K562 (cell line): ENCODE measurements around the gene PLA2G2E. TPM values are rescaled to one million over a fixed set of nuclear protein-coding genes. Genes with fewer than 3 reads are reported as not detected.

Experiments used
- ATAC-seq: fragments of 200-7000 bp; cut with Tn5 transposase; 3 replicates; pipeline ENCODE4 v1.9.1; 2020; ENCODE audit warnings: moderate library complexity
- BruUV-seq: library from RNA; stranded (reverse); fragments of 400-500 nt; replicated peaks from 2 replicates; lab custom pipeline; 2021; lab: Mats Ljungman, UMichigan
- CTCF ChIA-PET: fragments of 300-600 bp; formaldehyde crosslinking; extraction: SDS; loops from one replicate; lab custom pipeline; 2021; ENCODE audit warnings: low intra/inter-chr PET ratio; lab: Yijun Ruan, JAX
- POLR2A ChIA-PET: fragments of 300-600, 350-650 bp; sonication (Branson Sonifier 250); formaldehyde crosslinking; extraction: SDS; loops from one replicate; lab custom pipeline; 2021; ENCODE audit warnings: antibody characterized with exemption, inconsistent platforms; lab: Yijun Ruan, JAX
- DNase-seq, 4 experiments: peaks; one replicate each; pipeline versions ENCODE4 v3.0.0 to v3.0.0-alpha.2; 2011 to 2018; ENCODE audit warnings: low spot score in 3 of 4, mixed read lengths in 3 of 4; ENCODE audit errors: extremely low read depth in 1 of 4
- FAIRE-seq: peaks from 2 replicates; lab custom pipeline; 2011; peaks lifted over from hg19 to GRCh38; lab: Jason Lieb, UNC
- H2AFZ ChIP-seq: 2 replicates; pipeline ENCODE4 v1.6.0; 2011; ENCODE audit warnings: low read depth, low read length, control low read depth, inconsistent platforms
- H3K27ac ChIP-seq: fragments of 200-600 bp; 3 replicates; pipeline ENCODE4 v1.8.0; 2011; ENCODE audit warnings: low read depth, mild to moderate bottlenecking, control low read depth, inconsistent platforms, low read length, moderate library complexity, mixed read lengths; ENCODE audit errors: extremely low read depth
- H3K27me3 ChIP-seq, 2 experiments: fragments of 300-600 bp in 1 of 2; 2 replicates in 1 of 2; 3 replicates in 1 of 2; pipeline versions ENCODE4 v1.6.0 to v1.8.0; 2011; ENCODE audit warnings: inconsistent platforms in 2 of 2, low read length in 2 of 2, mild to moderate bottlenecking in 1 of 2, mixed read lengths in 1 of 2, moderate library complexity in 1 of 2; ENCODE audit not compliant: control insufficient read depth in 2 of 2, insufficient read depth in 2 of 2
- H3K36me3 ChIP-seq: fragments of 300-600 bp; 3 replicates; pipeline ENCODE4 v1.8.0; 2011; ENCODE audit warnings: mild to moderate bottlenecking, low read length, inconsistent platforms; ENCODE audit not compliant: control insufficient read depth, insufficient read depth
- H3K4me1 ChIP-seq, 2 experiments: fragments of 200-600 bp in 1 of 2; replicated peaks in 1 of 2; 2 replicates in 1 of 2; 3 replicates in 1 of 2; pipeline versions ENCODE4 v1.5.1 to v1.8.0; 2011; ENCODE audit warnings: inconsistent platforms in 2 of 2, low read length in 2 of 2, mild to moderate bottlenecking in 1 of 2, mixed read lengths in 1 of 2, moderate library complexity in 1 of 2; ENCODE audit not compliant: control insufficient read depth in 2 of 2, insufficient read depth in 2 of 2
- H3K4me2 ChIP-seq: 2 replicates; pipeline ENCODE4 v1.6.1; 2011; ENCODE audit warnings: low read length, control low read depth, inconsistent platforms, mixed read lengths; ENCODE audit not compliant: insufficient read depth
- H3K4me3 ChIP-seq: fragments of 200-600 bp; sonication (generic), shearing (Covaris generic); 2 replicates; pipeline ENCODE4 v1.5.1; 2016; ENCODE audit warnings: control low read depth, inconsistent platforms
- H3K79me2 ChIP-seq: fragments of 200-600 bp; 3 replicates; pipeline ENCODE4 v1.8.0; 2011; ENCODE audit warnings: low read length, inconsistent platforms; ENCODE audit not compliant: control insufficient read depth, insufficient read depth
- H3K9ac ChIP-seq, 2 experiments: 2 replicates each; pipeline versions ENCODE4 v1.6.0 to v1.6.1; 2011; ENCODE audit warnings: low read depth in 2 of 2, low read length in 2 of 2, control low read depth in 1 of 2, inconsistent platforms in 1 of 2, mild to moderate bottlenecking in 1 of 2, mixed read lengths in 1 of 2; ENCODE audit not compliant: insufficient read depth in 1 of 2
- H3K9me1 ChIP-seq: one replicate; pipeline ENCODE4 v1.6.0; 2011; ENCODE audit warnings: inconsistent platforms, mild to moderate bottlenecking, low read length, moderate library complexity; ENCODE audit not compliant: control insufficient read depth, insufficient read depth
- H3K9me3 ChIP-seq: replicated peaks from 2 replicates; pipeline ENCODE4 v1.5.1; 2011; ENCODE audit warnings: low read depth, low read length, inconsistent platforms; ENCODE audit not compliant: control insufficient read depth, insufficient read depth
- H4K20me1 ChIP-seq: replicated peaks from 2 replicates; pipeline ENCODE4 v1.6.1; 2011; ENCODE audit warnings: low read length, inconsistent platforms, mixed read lengths; ENCODE audit not compliant: control insufficient read depth, insufficient read depth
- ARHGAP35 ChIP-seq: fragments of 450-650 bp; IDR thresholded peaks from 2 replicates; pipeline ENCODE4 v1.6.1; 2018; ENCODE audit not compliant: partially characterized antibody
- CHAMP1 ChIP-seq: fragments of 450-650 bp; IDR thresholded peaks from 2 replicates; pipeline ENCODE4 v1.6.1; 2016; ENCODE audit warnings: mild to moderate bottlenecking
- FOSL1 ChIP-seq: fragments of 200-800 bp; sonication (Bioruptor generic); conservative IDR thresholded peaks from 2 replicates; pipeline ENCODE4 v1.6.1; 2016; ENCODE audit warnings: missing genetic modification characterization, missing compliant biosample characterization
- L3MBTL2 ChIP-seq: fragments of 450-650 bp; IDR thresholded peaks from 2 replicates; pipeline ENCODE4 v1.6.1; 2016; ENCODE audit warnings: mild to moderate bottlenecking, moderate library complexity
- MAFG ChIP-seq: fragments of 450-650 bp; conservative IDR thresholded peaks from 2 replicates; pipeline ENCODE4 v1.6.1; 2016; ENCODE audit warnings: missing genetic modification characterization, missing compliant biosample characterization
- RB1 ChIP-seq: fragments of 450-650 bp; IDR thresholded peaks from 2 replicates; pipeline ENCODE4 v1.6.1; 2017; ENCODE audit warnings: low read depth, mild to moderate bottlenecking
- SIX5 ChIP-seq, 2 experiments: IDR thresholded peaks; 2 replicates each; pipeline ENCODE4 v1.6.1; 2011; ENCODE audit warnings: low read length in 2 of 2, borderline replicate concordance in 1 of 2, low read depth in 1 of 2, mild to moderate bottlenecking in 1 of 2, moderate library complexity in 1 of 2; ENCODE audit not compliant: insufficient read depth in 1 of 2
- SOX6 ChIP-seq: fragments of 450-650 bp; IDR thresholded peaks from 2 replicates; pipeline ENCODE4 v1.6.1; 2014; ENCODE audit warnings: mild to moderate bottlenecking
- STAT5B ChIP-seq: fragments of 250-450 bp; sonication (Bioruptor Pico); IDR thresholded peaks from 2 replicates; pipeline ENCODE4 v1.8.0; 2021; ENCODE audit warnings: mild to moderate bottlenecking, inconsistent platforms
- ZBTB8A ChIP-seq: fragments of 450-650 bp; IDR thresholded peaks from 2 replicates; pipeline ENCODE4 v1.6.1; 2018; ENCODE audit warnings: mild to moderate bottlenecking, moderate library complexity; ENCODE audit not compliant: partially characterized antibody
- ZKSCAN3 ChIP-seq: fragments of 250-450 bp; sonication (Bioruptor Pico); IDR thresholded peaks from 2 replicates; pipeline ENCODE4 v1.4.0; 2020
- ZNF217 ChIP-seq: sonication (generic); formaldehyde crosslinking; IDR thresholded peaks from 2 replicates; pipeline ENCODE4 v1.8.0; 2022; ENCODE audit warnings: mild to moderate bottlenecking, missing genetic modification reagents
- ZNF77 ChIP-seq: fragments of 250-450 bp; sonication (Bioruptor Pico); IDR thresholded peaks from 2 replicates; pipeline ENCODE4 v1.5.0; 2020
- WGBS: fragments of 100-300 bp; shearing (Covaris generic); methylation state at CpG from one replicate; pipeline ENCODE4 v1.1.6; 2016; ENCODE audit warnings: low coverage, mixed read lengths; ENCODE audit not compliant: insufficient coverage; ENCODE audit errors: missing lambda C conversion rate; 5-methylcytosine and 5-hydroxymethylcytosine counted together
- in situ Hi-C: fragments of 300-500 bp; cut with MboI; formaldehyde crosslinking; loops from 4 replicates; pipeline ENCODE4 v1.15.0; 2018; ENCODE audit warnings: inconsistent platforms, mixed read lengths
- intact Hi-C: fragments of 100-400 bp; cut with micrococcal nuclease; formaldehyde crosslinking; loops from 2 replicates; pipeline ENCODE4 v1.14.2; 2022
- polyA plus RNA-seq, 8 experiments: library from polyadenylated mRNA; depleted of rRNA in 4 of 8; stranded (reverse) in 5 of 8; unstranded in 3 of 8; fragments of >200 nt; fragmentation: Nextera tagmentation in 2 of 8; fragmentation: Illumina TruSeq in 1 of 8; extraction: Ambion mirVana in 2 of 8; extraction: Trizol in 1 of 8; gene quantifications; 2 replicates each; pipeline versions ENCODE4 v1.2.1 to v1.2.3, GENCODE V29; 2011 to 2014; ENCODE audit warnings: inconsistent platforms in 1 of 8, missing spikeins in 1 of 8
- total RNA-seq, 7 experiments: library from RNA; depleted of rRNA in 6 of 7; stranded (reverse); fragments of >200 nt in 6 of 7; fragmentation: Illumina TruSeq in 2 of 7; extraction: Trizol in 2 of 7; gene quantifications; 2 replicates each; pipeline versions ENCODE4 v1.2.1 to v1.2.3, GENCODE V29; 2011 to 2021; ENCODE audit warnings: low replicate concordance in 1 of 7

PLA2G2E gene
- total and polyA plus RNA-seq, 9 of the 15 experiments (the other 6 are each of a cell fraction or from before 2014, with no cell fraction given), result not detected

- Histone ChIP-seq H3K79me2 (peaks cover 67% of the 10 kb centered on the region), H3K9me3 (no peaks in the 10 kb centered on the region), H3K36me3 (peaks cover 34% of the 10 kb centered on the region), H3K9ac (no peak overlapping the region), H3K9me1 (peaks cover 2% of the 10 kb centered on the region), H4K20me1 (0 out of 2 replicates have a peak, but pooled peaks cover 8% of the 10 kb centered on the region), H3K4me1 (peaks cover 16 to 17% of the 10 kb centered on the region in 2 experiments; a peak in 4 of 5 replicates), H3K4me3 (no peak overlapping the region), H3K27me3 (no peaks in the 10 kb centered on the region), H2AFZ (no peak overlapping the region), H3K27ac (no peak overlapping the region), H3K4me2 (no peak overlapping the region)
- ChIA-PET POLR2A (interaction anchor here (0.7 kb wide), 1 partner anchor 15 kb away, joined by 3 read pairs; no protein-coding TSS in a partner anchor), CTCF (no interaction called here)
- intact Hi-C loops (no loop called here), in situ Hi-C loops (no loop called here)
- BruUV-seq, result no TSS peak
- ATAC-seq (no peak), DNase-seq (no peak), FAIRE-seq (no peak)
- TF ChIP-seq ZNF217 (no peak), RB1 (no peak), MAFG (no peak), FOSL1 (tag) (no peak), ARHGAP35 (no peak), ZBTB8A (no peak), SIX5 (IDR thresholded peaks at IDR 0.05; ENCODE audit: borderline replicate concordance in 1 of 2, insufficient read depth in 1 of 2, low read depth in 1 of 2, low read length in 2 of 2) (no peak), SOX6 (no peak), CHAMP1 (no peak), ZKSCAN3 (CRISPR knock-in tag) (no peak), STAT5B (CRISPR knock-in tag) (no peak), ZNF77 (no peak), L3MBTL2 (no peak)
- 97% methylated on average over 2 of the region's 2 CpGs for WGBS
Observed at GRCh38 chr1:19884312-19884711, 39.1 kb downstream of the PLA2G2E start.
